Tongue (tissue), 2 donors: ENCODE measurements around the gene LPP. TPM values are rescaled to one million over a fixed set of nuclear protein-coding genes. Genes with fewer than 3 reads are reported as not detected.

Experiments used
- DNase-seq: peaks from one replicate; pipeline ENCODE4 v3.0.0-alpha.2; 2015
- total RNA-seq: library from RNA; depleted of rRNA; stranded (reverse); fragments of >200 nt; gene quantifications from one replicate; pipeline ENCODE4 v1.2.3, GENCODE V29; 2014

The LPP gene
- total RNA-seq, 1 donor from 2014 or later, result 59.4 TPM

DNA sequence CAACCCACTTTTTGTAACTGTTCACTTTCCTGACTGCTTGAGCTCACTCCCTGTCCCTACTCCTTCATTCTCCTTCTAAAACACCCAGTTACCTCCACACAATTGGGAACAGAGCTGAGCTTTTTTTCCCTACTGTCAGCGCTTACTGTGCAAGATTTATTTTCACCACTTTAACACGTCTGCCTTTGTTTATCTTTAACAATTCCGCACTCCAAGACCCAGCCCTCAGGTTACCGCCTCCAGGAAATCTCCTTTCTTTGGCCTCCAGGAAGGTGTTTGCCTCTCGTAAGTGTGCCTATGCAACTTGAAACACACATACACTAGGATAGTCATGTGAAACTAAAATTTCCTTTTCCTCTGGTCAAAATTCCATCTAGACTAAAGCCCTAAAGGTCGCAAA, 745.9 kb downstream of the LPP start:
- no peak for DNase-seq

GRCh38 chr3:188900421-188900951, 746.5 kb downstream of the LPP start:
- no peak for DNase-seq

DNA sequence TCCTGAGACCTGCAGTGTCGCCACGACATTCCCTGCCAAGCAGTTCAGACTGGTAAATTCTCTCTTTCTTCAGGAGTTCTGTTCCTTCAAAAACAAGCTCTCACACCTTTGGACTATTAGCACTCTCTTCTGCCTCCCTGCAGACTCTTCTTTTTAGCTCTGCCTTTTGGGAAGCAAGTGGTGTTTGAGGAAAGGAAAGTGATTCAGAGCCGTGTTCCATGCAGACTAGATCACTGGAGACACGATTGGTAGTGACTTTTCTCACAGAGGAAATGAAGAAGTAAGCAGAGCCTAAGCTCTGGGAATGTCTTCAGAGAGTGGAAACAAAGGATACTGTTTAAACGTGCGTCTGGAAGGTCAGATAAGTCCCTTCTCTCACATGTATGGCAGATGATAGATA, 747.2 kb downstream of the LPP start:
- no peak for DNase-seq

DNA sequence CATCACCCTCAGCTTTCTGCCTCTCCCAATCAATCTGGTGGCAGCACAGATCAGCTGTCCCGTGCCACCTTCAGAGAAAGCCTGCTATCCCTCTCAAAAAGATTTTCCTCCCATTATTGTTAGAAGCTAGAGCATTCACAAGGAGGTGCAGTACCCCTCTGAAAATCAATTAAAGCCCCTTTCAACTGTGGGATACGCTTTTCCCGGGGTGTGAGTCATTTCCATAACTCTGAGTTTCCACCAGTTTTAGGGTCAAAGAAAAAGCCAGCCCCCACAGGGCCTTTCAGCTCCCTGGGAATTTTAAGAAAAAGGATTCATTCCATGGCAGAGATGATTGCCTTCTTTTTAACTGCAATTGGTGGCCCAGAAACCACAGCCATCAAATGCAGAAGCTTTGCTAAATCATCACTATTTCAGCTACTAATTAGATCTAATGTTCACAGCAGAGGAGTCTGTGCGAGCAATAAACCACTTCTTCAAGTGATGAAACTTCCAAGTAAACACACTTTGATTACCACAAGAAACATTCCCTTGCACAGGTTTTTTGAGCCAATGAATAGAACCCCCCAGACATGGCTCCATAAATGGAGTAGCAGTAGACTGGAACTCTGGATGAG, 747.8 kb downstream of the LPP start:
- DNase-seq, result no peak

DNA sequence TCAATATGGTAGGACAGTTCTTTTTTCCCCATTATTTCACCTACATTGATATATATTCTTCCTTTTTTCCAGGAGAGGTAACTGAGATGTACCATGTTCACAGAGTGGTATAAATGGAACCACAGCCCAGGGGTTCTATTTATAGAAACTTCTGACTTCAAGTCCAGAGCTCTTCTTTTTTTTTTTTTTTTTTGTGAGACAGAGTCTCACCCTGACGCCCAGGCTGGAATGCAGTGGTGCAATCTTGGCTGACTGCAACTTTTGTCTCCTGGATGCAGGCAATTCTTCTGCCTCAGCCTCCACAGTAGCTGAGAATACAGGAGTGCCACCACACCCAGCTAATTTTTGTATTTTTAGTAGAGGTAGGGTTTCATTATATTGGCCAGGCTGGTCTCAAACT, 750.7 kb downstream of the LPP start:
- DNase-seq, result no peak

DNA sequence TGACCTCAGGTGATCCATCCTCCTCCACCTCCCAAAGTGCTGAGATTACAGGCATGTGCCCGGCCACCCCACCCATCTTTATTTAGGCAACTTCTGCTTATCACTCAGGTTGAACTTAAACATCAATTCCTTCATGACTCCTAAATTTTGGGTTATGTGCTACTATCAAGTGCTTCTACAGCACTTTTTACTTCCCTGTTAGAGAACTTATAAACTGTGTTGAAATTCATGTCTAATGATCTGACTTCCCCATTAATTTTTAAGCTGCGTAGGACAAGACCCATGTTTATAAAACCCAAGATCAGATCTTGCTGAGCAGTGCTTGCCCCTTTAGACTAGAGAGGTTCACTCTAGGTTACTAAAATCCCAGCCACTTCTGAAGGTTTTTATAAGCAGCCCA, 751.6 kb downstream of the LPP start:
- no peak for DNase-seq

GRCh38 chr3:188906236-188906635, 752.3 kb downstream of the LPP start:
- peak; percentile 39 for DNase-seq

DNA sequence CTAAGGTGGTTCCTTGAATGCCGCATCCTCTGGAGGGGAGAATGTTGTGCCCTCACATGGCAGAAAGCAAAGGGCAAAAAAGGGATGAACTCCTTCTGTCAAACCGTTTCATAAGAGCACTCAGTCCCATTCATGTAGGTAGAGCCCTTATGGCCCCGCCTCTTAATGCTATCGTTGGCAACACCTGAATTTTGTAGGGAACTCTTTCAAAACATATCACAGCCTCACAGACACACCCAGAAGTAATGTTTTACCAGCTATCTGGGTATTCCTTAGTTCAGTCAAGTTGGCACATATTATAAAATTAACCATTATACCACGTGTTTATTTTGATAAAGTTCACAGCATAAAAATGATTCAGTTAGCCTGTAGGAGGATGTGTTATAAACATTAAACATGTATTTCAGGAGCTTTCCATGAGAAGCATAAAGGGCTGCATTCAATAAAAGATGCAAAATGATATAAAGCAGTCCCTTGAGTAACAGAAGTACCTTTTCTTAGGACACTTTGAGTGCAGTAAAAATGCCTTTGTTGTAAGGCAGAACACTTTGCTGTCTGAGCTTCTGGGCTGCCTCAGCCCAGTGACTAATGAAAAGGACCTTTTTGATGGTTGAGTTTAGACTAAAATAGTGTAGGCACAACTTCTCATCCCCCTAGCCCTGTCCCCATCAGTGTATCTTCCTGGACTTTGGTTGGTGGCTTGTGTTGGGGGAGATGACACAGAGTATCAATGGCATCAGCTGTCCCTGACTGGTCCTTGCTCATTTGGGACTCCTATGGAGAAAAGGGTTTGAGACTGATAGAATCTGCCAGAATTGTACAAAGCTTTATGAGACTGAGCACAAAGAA, 754.3 kb downstream of the LPP start:
- no peak for DNase-seq

DNA sequence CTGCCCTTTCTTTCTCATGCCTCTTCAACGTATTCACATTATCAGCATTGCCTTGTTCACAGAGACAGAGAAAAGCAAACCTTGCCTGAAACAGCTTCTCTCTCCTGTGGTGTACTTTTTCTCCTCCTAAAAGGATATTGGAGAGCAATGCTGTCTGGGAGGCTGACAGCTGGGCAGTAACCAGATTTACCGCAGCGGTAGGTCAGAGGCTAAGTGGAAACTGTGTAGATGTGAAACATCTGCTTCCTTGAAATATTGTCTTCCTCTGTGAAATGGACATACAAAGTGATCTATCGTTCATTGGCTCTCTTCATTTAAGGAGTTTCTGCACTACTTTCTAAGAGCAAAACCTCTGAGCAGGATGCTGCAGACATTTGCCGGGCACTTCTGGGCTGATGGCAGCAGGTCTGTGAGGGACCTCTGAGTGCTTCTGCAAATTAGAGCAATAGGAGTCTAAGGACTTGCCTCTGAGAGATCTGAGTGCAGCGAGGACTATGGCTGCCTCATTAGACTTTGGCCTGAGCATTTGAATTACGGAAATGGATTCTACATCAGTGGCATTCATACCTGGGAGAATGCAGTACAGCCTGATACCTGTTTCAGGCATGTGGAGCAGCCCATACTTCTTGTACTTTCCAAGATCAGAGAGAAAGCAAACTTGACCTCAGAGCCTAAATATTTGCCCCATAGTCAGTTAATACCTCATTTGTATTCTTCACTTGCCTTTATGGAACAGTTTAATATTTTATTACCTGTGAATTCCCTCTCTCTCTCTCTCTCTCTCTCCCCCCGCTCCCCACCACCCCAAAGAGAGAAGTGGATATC, 757.3 kb downstream of the LPP start:
- DNase-seq, result peak; percentile 46

DNA sequence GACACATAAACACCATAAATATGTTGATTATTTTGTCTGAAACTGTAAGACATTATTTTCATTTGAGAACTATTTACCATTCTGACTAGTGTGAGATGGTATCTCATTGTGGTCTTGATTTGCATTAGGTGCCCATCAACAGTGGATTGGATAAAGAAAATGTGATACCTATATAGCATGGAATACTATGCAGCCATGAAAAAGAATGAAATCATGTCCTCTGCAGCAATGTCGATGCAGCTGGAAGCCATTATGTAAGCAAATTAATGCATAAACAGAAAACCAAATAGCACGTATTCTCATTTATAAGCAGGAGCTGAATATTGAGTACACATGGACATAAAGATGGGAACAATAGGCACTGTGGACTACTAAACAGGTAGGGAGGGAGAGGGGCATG, 759.1 kb downstream of the LPP start:
- no peak for DNase-seq

DNA sequence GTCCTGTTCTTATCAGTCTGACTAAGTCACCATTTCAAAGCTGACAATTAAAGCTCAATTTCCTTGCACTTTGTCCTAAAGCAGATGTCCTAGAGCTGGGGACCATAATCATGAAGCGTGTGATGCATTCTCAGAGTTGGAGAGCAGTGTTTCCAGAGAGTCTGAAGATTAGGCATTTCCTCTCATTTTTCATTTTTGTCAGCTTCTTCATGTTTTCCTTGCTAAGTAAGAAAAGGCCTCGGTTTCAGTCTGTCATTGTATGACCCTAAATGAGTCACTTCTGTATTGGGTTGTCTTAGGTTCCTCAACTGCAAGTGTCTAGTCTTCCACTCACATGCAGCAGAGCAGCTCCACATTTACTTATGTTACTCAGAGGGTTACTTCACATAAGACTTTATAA, 760.6 kb downstream of the LPP start:
- DNase-seq, result no peak

DNA sequence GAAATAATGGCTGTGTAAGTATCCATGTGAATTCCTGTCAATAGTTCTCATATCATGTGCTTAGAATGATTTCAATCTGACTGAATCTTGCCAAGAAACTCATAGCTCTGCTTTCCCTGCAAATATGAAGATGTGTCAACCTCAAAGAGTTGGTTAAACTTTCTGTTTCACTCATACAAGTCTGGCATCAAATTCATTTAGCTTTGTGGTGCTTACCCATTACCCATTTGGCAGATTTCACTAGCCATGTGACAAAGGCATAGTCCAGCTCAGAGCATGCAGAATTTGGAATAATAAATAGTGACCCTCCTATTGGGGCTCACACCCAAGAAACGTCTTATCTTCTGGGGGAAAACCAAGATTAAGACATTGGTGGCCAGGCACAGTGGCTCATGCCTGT, 761.2 kb downstream of the LPP start:
- DNase-seq, result no peak

DNA sequence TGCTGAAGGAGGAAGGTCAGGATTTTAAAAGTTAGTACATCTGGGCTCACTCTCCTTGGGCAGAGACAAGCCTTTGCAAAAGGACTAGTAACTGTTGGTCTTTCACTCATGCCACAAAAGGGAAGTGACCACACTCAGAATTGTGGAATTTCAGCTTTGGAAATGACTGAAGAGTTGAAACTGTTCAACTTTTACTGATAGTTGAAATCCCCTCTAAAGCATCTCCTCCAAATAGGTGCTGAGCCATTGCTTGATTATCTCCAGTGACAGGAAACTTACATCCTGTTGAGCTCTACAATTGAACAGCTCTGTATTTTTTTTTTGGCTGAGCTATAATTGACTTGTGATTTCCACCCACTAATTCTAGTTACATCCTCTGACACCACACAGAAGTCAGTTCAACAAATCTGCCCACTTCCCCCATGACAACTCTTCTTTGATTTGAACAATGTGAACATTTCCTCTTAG, 763.0 kb downstream of the LPP start:
- no peak for DNase-seq

- no peak for DNase-seq
These were observed 764.1 kb downstream of the LPP start for GRCh38 chr3:188918093-188918492.

GRCh38 chr3:188923671-188924070, 769.7 kb downstream of the LPP start:
- DNase-seq, result no peak

DNA sequence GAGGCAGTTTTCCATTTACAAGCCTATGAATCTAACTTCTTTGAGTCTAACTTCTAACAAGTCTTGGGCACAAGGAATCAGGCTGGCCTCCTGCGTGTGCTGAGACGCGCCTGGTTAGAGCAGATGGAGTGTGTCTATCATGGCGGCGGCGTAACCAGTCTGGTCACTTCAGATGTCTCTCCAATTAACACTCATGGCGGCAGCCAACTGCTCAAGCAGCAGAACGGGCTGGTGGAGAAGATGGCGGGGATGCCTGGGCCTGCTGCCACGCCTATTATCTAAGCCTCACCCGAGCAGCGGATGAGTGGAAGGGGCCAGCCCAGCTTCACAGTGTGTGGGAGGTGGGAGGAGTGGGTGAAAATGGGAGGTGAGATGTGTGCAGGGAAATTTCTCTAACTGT, 771.4 kb downstream of the LPP start:
- no peak for DNase-seq

GRCh38 chr3:188926111-188926510, 772.2 kb downstream of the LPP start:
- no peak for DNase-seq

DNA sequence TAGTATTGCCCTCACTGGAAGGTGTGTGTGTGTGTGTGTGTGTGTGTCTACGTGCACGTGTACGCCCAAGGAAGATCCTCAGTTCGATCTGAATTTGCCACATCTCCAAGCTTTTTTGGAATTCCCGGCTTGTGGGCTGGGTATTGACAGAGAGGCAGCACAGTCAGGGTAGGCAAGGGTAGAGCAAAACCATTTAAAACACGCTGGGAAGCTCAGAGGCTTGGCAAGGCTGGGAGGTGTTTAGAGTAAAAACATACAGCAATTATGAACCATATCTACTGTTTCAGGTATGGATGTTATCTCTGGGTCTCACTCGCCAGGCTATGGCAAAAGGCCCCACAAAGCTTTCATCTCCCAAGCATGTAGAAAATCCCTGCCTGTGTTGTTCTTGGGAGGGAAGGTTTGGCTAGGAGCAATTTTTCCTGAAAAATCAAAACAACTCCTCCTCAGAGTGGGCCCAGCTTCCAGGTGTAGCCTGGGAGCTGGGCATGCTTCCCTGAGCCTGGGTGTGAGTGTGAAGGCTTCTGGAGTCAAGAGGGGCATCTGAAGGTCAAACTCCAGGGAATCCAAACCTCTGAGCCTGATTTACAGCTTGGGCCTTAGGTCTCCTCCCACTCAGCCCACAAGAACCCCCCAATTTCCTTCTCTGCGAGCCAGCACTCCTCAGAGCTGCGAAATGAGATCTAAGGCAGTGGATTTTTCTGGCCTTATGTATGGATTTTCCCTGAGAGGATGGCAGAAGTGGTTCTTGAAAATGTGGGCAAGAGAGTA, 773.0 kb downstream of the LPP start:
- peak; percentile 22 for DNase-seq

- DNase-seq, result no peak
These were observed 774.0 kb downstream of the LPP start for GRCh38 chr3:188927971-188928370.

- DNase-seq, result no peak
These were observed 775.2 kb downstream of the LPP start for GRCh38 chr3:188929137-188929536.

- no peak for DNase-seq
These were observed 777.1 kb downstream of the LPP start for GRCh38 chr3:188931036-188931435.

DNA sequence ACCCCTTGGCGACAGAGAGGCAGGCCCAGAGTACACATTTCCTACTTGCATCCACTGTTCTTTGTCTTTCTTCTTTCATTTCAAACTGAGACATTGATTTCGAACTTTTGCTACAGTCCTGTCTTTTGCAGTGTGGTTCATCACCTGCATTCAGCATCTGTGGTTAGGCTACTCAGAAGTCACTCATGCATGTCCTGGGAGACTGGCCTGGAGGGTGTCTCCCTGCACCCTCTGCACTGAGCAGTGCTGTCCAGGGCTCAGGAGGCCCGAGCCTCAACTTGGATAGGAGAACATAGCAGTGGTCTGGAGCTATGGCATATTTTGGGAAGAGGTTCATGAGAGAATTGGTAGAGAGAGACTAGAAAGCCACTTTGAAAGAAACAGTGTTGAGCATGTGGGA, 777.6 kb downstream of the LPP start:
- no peak for DNase-seq
